Measurements from ENCODE around the gene PPP2R2D. TPM values are rescaled to one million over a fixed set of nuclear protein-coding genes. Genes with fewer than 3 reads are reported as not detected.

PPP2R2D gene
- total RNA-seq, 8 experiments from 2014 or later = 21.9 to 32.4 (median 30.7) TPM

GRCh38 chr10:132001238-132001972 lies 100.6 kb downstream of the PPP2R2D start:
- no peak overlapping the region for H3K27ac ChIP-seq
- in situ Hi-C loops (cut with MboI; ENCODE audit: low pct_unique_long_range_greater_than_20kb in 2 of 9, low sequenced_read_pairs in 9 of 9, unreplicated experiment in 9 of 9) = no loop called here
- peak in 3 of 8 experiments; percentile 41 to 91 (median 63) for ATAC-seq (replicated peaks in 6 of 8)
- peaks cover 4 to 15% of the 10 kb centered on the region in 2 donors for H3K4me1 ChIP-seq (replicated peaks in 1 of 2)
- H3K4me3 ChIP-seq = no peak overlapping the region
- 43 to 86% (median 57%) methylated on average over 1 to 9 of the region's 15 CpGs; no CpG with 5 or more reads in 1 of the 10 experiments for WGBS, 10 experiments

GRCh38 chr10:132002004-132002403 lies 101.2 kb downstream of the PPP2R2D start:
- Histone ChIP-seq H3K4me3 (no peak overlapping the region), H3K4me1 (replicated peaks in 1 of 2) (peaks cover 4 to 15% of the 10 kb centered on the region in 2 donors), H3K27ac (no peak overlapping the region)
- 0 to 100% (median 92%) methylated on average over 1 to 4 of the region's 4 CpGs; no CpG with 5 or more reads in 1 of the 10 experiments for WGBS, 10 experiments
- ATAC-seq (replicated peaks in 6 of 8) = no peak
- in situ Hi-C loops (cut with MboI; ENCODE audit: low pct_unique_long_range_greater_than_20kb in 2 of 9, low sequenced_read_pairs in 9 of 9, unreplicated experiment in 9 of 9) = no loop called here

- no peak overlapping the region for H3K4me3 ChIP-seq
- 28 to 100% (median 60%) methylated on average over 1 to 3 of the region's 12 CpGs; no CpG with 5 or more reads in 3 of the 10 experiments for WGBS, 10 experiments
- no peak overlapping the region for H3K27ac ChIP-seq
- in situ Hi-C loops (cut with MboI; ENCODE audit: low pct_unique_long_range_greater_than_20kb in 2 of 9, low sequenced_read_pairs in 9 of 9, unreplicated experiment in 9 of 9) = no loop called here
- no peak for ATAC-seq (replicated peaks in 6 of 8)
- peaks cover 0 to 3% of the 10 kb centered on the region in 2 donors for H3K4me1 ChIP-seq (replicated peaks in 1 of 2)
Observed at GRCh38 chr10:132003282-132003924, 102.6 kb downstream of the PPP2R2D start.

GRCh38 chr10:132004052-132004451 lies 103.2 kb downstream of the PPP2R2D start:
- H3K27ac ChIP-seq = no peak overlapping the region
- no peak for ATAC-seq (replicated peaks in 6 of 8)
- no peaks in the 10 kb centered on the region for H3K4me1 ChIP-seq (replicated peaks in 1 of 2)
- in situ Hi-C loops (cut with MboI; ENCODE audit: low pct_unique_long_range_greater_than_20kb in 2 of 9, low sequenced_read_pairs in 9 of 9, unreplicated experiment in 9 of 9) = no loop called here
- H3K4me3 ChIP-seq = no peak overlapping the region
- WGBS, 10 experiments = 0 to 76% (median 10%) methylated on average over 1 to 3 of the region's 10 CpGs; no CpG with 5 or more reads in 7 of the 10 experiments

GRCh38 chr10:132005147-132005546 lies 104.3 kb downstream of the PPP2R2D start:
- Histone ChIP-seq H3K27ac (no peak overlapping the region), H3K4me1 (replicated peaks in 1 of 2) (no peaks in the 10 kb centered on the region), H3K4me3 (no peak overlapping the region)
- in situ Hi-C loops (cut with MboI; ENCODE audit: low pct_unique_long_range_greater_than_20kb in 2 of 9, low sequenced_read_pairs in 9 of 9, unreplicated experiment in 9 of 9) = no loop called here
- 57 to 100% (median 100%) methylated on average over 1 to 5 of the region's 6 CpGs; no CpG with 5 or more reads in 5 of the 10 experiments for WGBS, 10 experiments
- no peak for ATAC-seq (replicated peaks in 6 of 8)

- Histone ChIP-seq H3K4me3 (no peak overlapping the region), H3K4me1 (replicated peaks in 1 of 2) (no peaks in the 10 kb centered on the region), H3K27ac (no peak overlapping the region)
- ATAC-seq (replicated peaks in 6 of 8) = no peak
- 17 to 83% (median 33%) methylated on average over 1 to 2 of the region's 4 CpGs; no CpG with 5 or more reads in 5 of the 10 experiments for whole genome bisulfite sequencing, 10 experiments
- in situ Hi-C loops (cut with MboI; ENCODE audit: low pct_unique_long_range_greater_than_20kb in 2 of 9, low sequenced_read_pairs in 9 of 9, unreplicated experiment in 9 of 9) = no loop called here
Observed at GRCh38 chr10:132006966-132007365, 106.2 kb downstream of the PPP2R2D start.

- in situ Hi-C loops (cut with MboI; ENCODE audit: low pct_unique_long_range_greater_than_20kb in 2 of 9, low sequenced_read_pairs in 9 of 9, unreplicated experiment in 9 of 9) = no loop called here
- Histone ChIP-seq H3K27ac (no peak overlapping the region), H3K4me3 (no peak overlapping the region), H3K4me1 (replicated peaks in 1 of 2) (no peaks in the 10 kb centered on the region)
- WGBS, 10 experiments = 60 to 95% (median 88%) methylated on average over 3 to 8 of the region's 10 CpGs; no CpG with 5 or more reads in 1 of the 10 experiments
- no peak for ATAC-seq (replicated peaks in 6 of 8)
Observed at GRCh38 chr10:132007681-132008080, 106.9 kb downstream of the PPP2R2D start.

Other genes with a start within 250 kb of the PPP2R2D start
- gene BNIP3, start 80.9 kb downstream of the PPP2R2D start, total RNA-seq = 100 to 1,000 TPM in 3 of 8 experiments, 10 to 100 TPM in 5; 21.6 to 190 (median 61.0) TPM
- 1 to 10 TPM in 5 of 8 experiments, under 1 TPM in 3; 0.38 to 1.7 (median 1.4) TPM for gene JAKMIP3, start 164.9 kb downstream of the PPP2R2D start, total RNA-seq

Data from motor neuron (in vitro differentiated cells).